ENCODE measurements around the gene SOCS1.

Gene SOCS1

GRCh38 chr16:11259655-11260595 lies 3.9 kb upstream of the SOCS1 start:
- DNase-seq = no peak

GRCh38 chr16:11258553-11259492 lies 2.8 kb upstream of the SOCS1 start:
- no peak for DNase-seq

GRCh38 chr16:11257131-11257938 lies 1.3 kb upstream of the SOCS1 start:
- peak; percentile 56 for DNase-seq

- no peak for DNase-seq
Measured at GRCh38 chr16:11256661-11257130, 692 bp upstream of the SOCS1 start.

- peak; percentile 36 for DNase-seq
Measured at GRCh38 chr16:11254913-11255736, 879 bp downstream of the SOCS1 start.

- no peak for DNase-seq
Measured at GRCh38 chr16:11253995-11254912, 1.8 kb downstream of the SOCS1 start.

- no peak for DNase-seq
Measured at GRCh38 chr16:11253009-11253994, 2.7 kb downstream of the SOCS1 start.

GRCh38 chr16:11252482-11252931 lies 3.5 kb downstream of the SOCS1 start:
- no peak for DNase-seq

- DNase-seq = no peak
Measured at GRCh38 chr16:11251525-11252481, 4.2 kb downstream of the SOCS1 start.

GRCh38 chr16:11250786-11251524 lies 5.0 kb downstream of the SOCS1 start:
- DNase-seq = no peak

GRCh38 chr16:11250091-11250785 lies 5.8 kb downstream of the SOCS1 start:
- no peak for DNase-seq

- DNase-seq = no peak
Measured at GRCh38 chr16:11249233-11250061, 6.6 kb downstream of the SOCS1 start.

- DNase-seq = no peak
Measured at GRCh38 chr16:11248133-11248532, 7.9 kb downstream of the SOCS1 start.

- DNase-seq = no peak
Measured at GRCh38 chr16:11245988-11246387, 10.0 kb downstream of the SOCS1 start.

GRCh38 chr16:11245222-11245737 lies 10.7 kb downstream of the SOCS1 start:
- no peak for DNase-seq
